ACHN (cell line): ENCODE measurements around the gene SAMD7.

Source experiments
- DNase-seq: peaks from one replicate; pipeline ENCODE4 v3.0.0-alpha.2; 2015
- in situ Hi-C: cut with HindIII; loops from 2 replicates; pipeline ENCODE4 v1.10.0; 2017; ENCODE audit warnings: low sequenced_read_pairs, low pct_ligation_motif_present, low pct_unique_long_range_greater_than_20kb

SAMD7 gene

GRCh38 chr3:169953462-169954141 is 42.2 kb downstream of the SAMD7 start:
- DNase-seq: no peak
- in situ Hi-C loops: no loop called here

- no peak for DNase-seq
- in situ Hi-C loops: no loop called here
Measured at GRCh38 chr3:169954142-169954756, 42.9 kb downstream of the SAMD7 start.

- no peak for DNase-seq
- in situ Hi-C loops: no loop called here
Measured at GRCh38 chr3:169955406-169955805, 44.0 kb downstream of the SAMD7 start.

GRCh38 chr3:169964176-169964575 is 52.8 kb downstream of the SAMD7 start:
- in situ Hi-C loops: no loop called here
- DNase-seq: no peak

GRCh38 chr3:169965562-169966427 is 54.4 kb downstream of the SAMD7 start:
- in situ Hi-C loops: no loop called here
- DNase-seq: no peak

GRCh38 chr3:169966428-169966950 is 55.1 kb downstream of the SAMD7 start, which contains the start of gene SEC62:
Gene SEC62 (plus strand): TSS chr3:169966807. CDS start chr3:169966823, 16 bp downstream.
- peak; percentile 91 for DNase-seq
- in situ Hi-C loops: no loop called here

GRCh38 chr3:169966951-169967915 is 55.9 kb downstream of the SAMD7 start:
- peak; percentile 49 for DNase-seq
- in situ Hi-C loops: no loop called here

- DNase-seq: no peak
- in situ Hi-C loops: no loop called here
Measured at GRCh38 chr3:169968224-169968885, 57.0 kb downstream of the SAMD7 start.

- in situ Hi-C loops: no loop called here
- no peak for DNase-seq
Measured at GRCh38 chr3:169969174-169970095, 58.1 kb downstream of the SAMD7 start.

GRCh38 chr3:169970847-169971246 is 59.5 kb downstream of the SAMD7 start:
- DNase-seq: no peak
- in situ Hi-C loops: no loop called here

GRCh38 chr3:169971522-169971921 is 60.1 kb downstream of the SAMD7 start:
- DNase-seq: no peak
- in situ Hi-C loops: no loop called here

GRCh38 chr3:169980055-169980454 is 68.7 kb downstream of the SAMD7 start:
- in situ Hi-C loops: no loop called here
- DNase-seq: no peak

- in situ Hi-C loops: no loop called here
- DNase-seq: no peak
Measured at GRCh38 chr3:169984292-169984691, 72.9 kb downstream of the SAMD7 start.
